WTC11 (cell line): ENCODE data around the gene PUM1. TPM values are rescaled to one million over a fixed set of nuclear protein-coding genes. Genes with fewer than 3 reads are reported as not detected.
A peak's percentile ranks its signal among the peaks of the same experiment; 100 is the strongest.

Experiments used
- ATAC-seq: fragments of 200-7000 bp; cut with Tn5 transposase; 2 replicates; pipeline ENCODE4 v1.10.0; 2021; ENCODE audit warnings: mild to moderate bottlenecking, moderate library complexity
- CTCF ChIA-PET: fragments of 300-600 bp; sonication (Branson Sonifier 250); formaldehyde crosslinking; loops from one replicate; lab custom pipeline; 2021; ENCODE audit warnings: antibody characterized with exemption; lab: Charles Lee
- POLR2A ChIA-PET: fragments of 350-600 bp; sonication (Branson Sonifier 250); formaldehyde crosslinking; loops from one replicate; lab custom pipeline; 2021; ENCODE audit warnings: antibody characterized with exemption; lab: Charles Lee
- DNase-seq: peaks from one replicate; pipeline ENCODE4 v3.0.0; 2021; ENCODE audit warnings: low spot score
- H3K27ac Mint-ChIP-seq: 2 replicates; pipeline ENCODE4 v1.8.0; 2021; ENCODE audit warnings: mixed read lengths
- H3K27me3 Mint-ChIP-seq: 2 replicates; pipeline ENCODE4 v1.8.0; 2021; ENCODE audit warnings: low read depth, mild to moderate bottlenecking, moderate library complexity, mixed read lengths
- H3K36me3 Mint-ChIP-seq: 2 replicates; pipeline ENCODE4 v1.8.0; 2021; ENCODE audit warnings: mixed read lengths
- H3K4me1 Mint-ChIP-seq: 2 replicates; pipeline ENCODE4 v1.8.0; 2022; ENCODE audit warnings: mixed read lengths
- H3K4me3 Mint-ChIP-seq: 2 replicates; pipeline ENCODE4 v1.8.0; 2021; ENCODE audit warnings: mild to moderate bottlenecking, moderate library complexity, mixed read lengths
- H3K9me3 Mint-ChIP-seq: 2 replicates; pipeline ENCODE4 v1.8.0; 2021; ENCODE audit warnings: mixed read lengths
- AFF4 ChIP-seq: sonication (generic); formaldehyde crosslinking; IDR thresholded peaks from 2 replicates; pipeline ENCODE4 v1.8.1; 2023; ENCODE audit warnings: mild to moderate bottlenecking, missing genetic modification reagents, borderline replicate concordance
- E2F4 ChIP-seq: sonication (generic); formaldehyde crosslinking; IDR thresholded peaks from 2 replicates; pipeline ENCODE4 v1.8.1; 2022; ENCODE audit warnings: low read depth, mild to moderate bottlenecking, moderate library complexity, missing genetic modification reagents, borderline replicate concordance
- ETV6 ChIP-seq: sonication (generic); formaldehyde crosslinking; IDR thresholded peaks from 2 replicates; pipeline ENCODE4 v1.8.1; 2022; ENCODE audit warnings: mild to moderate bottlenecking, missing genetic modification reagents
- GTF2I ChIP-seq: fragments of 250-450 bp; sonication (Bioruptor Pico); conservative IDR thresholded peaks from 2 replicates; pipeline ENCODE4 v1.4.0; 2021; ENCODE audit warnings: mild to moderate bottlenecking
- MXD4 ChIP-seq: fragments of 250-450 bp; sonication (Bioruptor Pico); IDR thresholded peaks from 2 replicates; pipeline ENCODE4 v1.8.0; 2021; ENCODE audit warnings: mild to moderate bottlenecking, moderate library complexity, borderline replicate concordance
- OVOL2 ChIP-seq: fragments of 250-450 bp; sonication (Bioruptor Pico); IDR thresholded peaks from 2 replicates; pipeline ENCODE4 v1.9.0; 2021; ENCODE audit warnings: mild to moderate bottlenecking, borderline replicate concordance
- PRDM15 ChIP-seq: sonication (generic); formaldehyde crosslinking; IDR thresholded peaks from 2 replicates; pipeline ENCODE4 v1.8.0; 2022; ENCODE audit warnings: missing genetic modification reagents
- PREB ChIP-seq: sonication (generic); formaldehyde crosslinking; IDR thresholded peaks from 2 replicates; pipeline ENCODE4 v1.8.1; 2022; ENCODE audit warnings: mild to moderate bottlenecking, missing genetic modification reagents, moderate library complexity, borderline replicate concordance
- PRRX2 ChIP-seq: fragments of 250-450 bp; sonication (Bioruptor Pico); IDR thresholded peaks from 2 replicates; pipeline ENCODE4 v1.8.0; 2021; ENCODE audit warnings: mild to moderate bottlenecking
- TEAD1 ChIP-seq: sonication (generic); formaldehyde crosslinking; IDR thresholded peaks from 2 replicates; pipeline ENCODE4 v1.8.0; 2022; ENCODE audit warnings: mild to moderate bottlenecking, missing genetic modification reagents
- TEAD4 ChIP-seq: sonication (generic); formaldehyde crosslinking; IDR thresholded peaks from 2 replicates; pipeline ENCODE4 v1.8.0; 2022; ENCODE audit warnings: mild to moderate bottlenecking, missing genetic modification reagents
- TP53 ChIP-seq: sonication (generic); formaldehyde crosslinking; IDR thresholded peaks from 2 replicates; pipeline ENCODE4 v1.8.1; 2023; ENCODE audit warnings: mild to moderate bottlenecking, missing genetic modification reagents
- ZNF121 ChIP-seq: sonication (generic); formaldehyde crosslinking; IDR thresholded peaks from 2 replicates; pipeline ENCODE4 v1.8.0; 2023; ENCODE audit warnings: missing genetic modification reagents
- ZNF219 ChIP-seq: sonication (generic); formaldehyde crosslinking; IDR thresholded peaks from 2 replicates; pipeline ENCODE4 v1.8.0; 2023; ENCODE audit warnings: missing genetic modification reagents, mild to moderate bottlenecking, borderline replicate concordance
- ZNF416 ChIP-seq: fragments of 250-450 bp; sonication (Bioruptor Pico); IDR thresholded peaks from 2 replicates; pipeline ENCODE4 v1.9.0; 2021; ENCODE audit warnings: mild to moderate bottlenecking, inconsistent platforms
- total RNA-seq: library from RNA; stranded (reverse); gene quantifications from 3 replicates; pipeline ENCODE4 v1.2.3, GENCODE V29; 2021
- TF ChIP-seq, protein P1 (sequence below): fragments of 250-450 bp; sonication (Bioruptor Pico); IDR thresholded peaks from 2 replicates; pipeline ENCODE4 v1.9.0; 2021; ENCODE audit warnings: mild to moderate bottlenecking
- TF ChIP-seq, protein P2 (sequence below): sonication (generic); formaldehyde crosslinking; IDR thresholded peaks from 2 replicates; pipeline ENCODE4 v1.8.1; 2023; ENCODE audit warnings: mild to moderate bottlenecking, missing genetic modification reagents, moderate library complexity
- TF ChIP-seq, protein P3 (sequence below): sonication (generic); formaldehyde crosslinking; IDR thresholded peaks from 2 replicates; pipeline ENCODE4 v1.8.1; 2023; ENCODE audit warnings: mild to moderate bottlenecking, moderate library complexity, missing genetic modification reagents

Gene PUM1
- total RNA-seq, 1 experiment from 2014 or later = 147 TPM

DNA sequence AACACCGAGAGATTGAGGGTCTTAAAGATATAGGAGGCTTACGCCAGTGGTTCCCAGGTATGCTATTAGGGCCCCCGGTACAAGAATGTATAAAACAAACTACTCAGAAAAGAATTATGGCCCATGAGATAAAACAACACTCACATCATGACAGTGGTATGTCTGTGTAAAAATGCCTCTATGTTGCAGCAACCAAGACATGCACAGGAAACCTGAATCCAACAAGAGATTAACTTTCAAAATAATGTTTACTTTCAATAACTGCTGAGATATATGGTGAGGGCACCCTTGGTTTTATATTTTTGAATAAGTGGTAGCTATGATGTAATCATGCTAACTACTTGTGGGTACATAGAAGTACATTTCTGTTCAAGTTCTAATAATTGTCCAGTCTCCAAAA lies 74.9 kb downstream of the PUM1 start:
- ChIA-PET POLR2A (no interaction called here), CTCF (no interaction called here)
- no peaks in the 10 kb centered on the region for H3K27me3 Mint-ChIP-seq
- no peak for DNase-seq
- H3K4me1 Mint-ChIP-seq = peaks cover 52% of the 10 kb centered on the region
- peak overlapping the region; percentile 34; the same call in 1 of the 2 replicates for H3K27ac Mint-ChIP-seq
- H3K4me3 Mint-ChIP-seq = no peak overlapping the region
- no peak for ATAC-seq
- H3K9me3 Mint-ChIP-seq = no peaks in the 10 kb centered on the region
- TF ChIP-seq OVOL2 (CRISPR knock-in tag) = no peak
- no peak for TF ChIP-seq PRRX2 (CRISPR knock-in tag)
- no peak for TF ChIP-seq MXD4 (CRISPR knock-in tag)
- TF ChIP-seq TEAD1 (CRISPR knock-in tag) = no peak
- H3K36me3 Mint-ChIP-seq = peaks cover 29% of the 10 kb centered on the region

DNA sequence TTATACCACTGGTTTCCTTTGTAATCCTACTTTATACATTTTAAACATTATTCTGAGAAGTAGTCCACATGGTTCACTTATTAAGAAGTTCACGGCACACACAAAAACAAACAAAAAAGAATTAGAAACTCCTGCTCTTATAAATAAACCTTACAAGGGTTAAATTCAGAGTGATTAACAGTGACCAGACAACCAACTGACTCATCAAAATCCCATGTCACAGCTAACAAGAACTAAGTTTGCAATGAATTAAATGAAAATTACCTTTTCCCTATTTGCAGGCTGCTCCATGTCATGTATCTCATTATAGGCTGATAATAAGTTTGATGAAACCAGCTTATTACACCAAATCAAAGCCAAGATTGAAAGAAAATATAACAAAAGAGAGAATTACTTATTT lies 77.5 kb downstream of the PUM1 start:
- H3K27ac Mint-ChIP-seq = 0 out of 2 replicates have a peak overlapping the region, but pooled peaks have one; percentile 39
- H3K9me3 Mint-ChIP-seq = no peaks in the 10 kb centered on the region
- no peaks in the 10 kb centered on the region for H3K27me3 Mint-ChIP-seq
- no peak for ATAC-seq
- no peak overlapping the region for H3K4me3 Mint-ChIP-seq
- TF ChIP-seq PRDM15 (CRISPR knock-in tag) (no peak), ETV6 (CRISPR knock-in tag) (no peak), ZNF219 (CRISPR knock-in tag) (no peak), ZNF121 (CRISPR knock-in tag) (no peak), E2F4 (no peak), GTF2I (CRISPR knock-in tag) (no peak), TP53 (CRISPR knock-in tag) (no peak), ZNF416 (no peak)
- TF ChIP-seq, protein P1, sequence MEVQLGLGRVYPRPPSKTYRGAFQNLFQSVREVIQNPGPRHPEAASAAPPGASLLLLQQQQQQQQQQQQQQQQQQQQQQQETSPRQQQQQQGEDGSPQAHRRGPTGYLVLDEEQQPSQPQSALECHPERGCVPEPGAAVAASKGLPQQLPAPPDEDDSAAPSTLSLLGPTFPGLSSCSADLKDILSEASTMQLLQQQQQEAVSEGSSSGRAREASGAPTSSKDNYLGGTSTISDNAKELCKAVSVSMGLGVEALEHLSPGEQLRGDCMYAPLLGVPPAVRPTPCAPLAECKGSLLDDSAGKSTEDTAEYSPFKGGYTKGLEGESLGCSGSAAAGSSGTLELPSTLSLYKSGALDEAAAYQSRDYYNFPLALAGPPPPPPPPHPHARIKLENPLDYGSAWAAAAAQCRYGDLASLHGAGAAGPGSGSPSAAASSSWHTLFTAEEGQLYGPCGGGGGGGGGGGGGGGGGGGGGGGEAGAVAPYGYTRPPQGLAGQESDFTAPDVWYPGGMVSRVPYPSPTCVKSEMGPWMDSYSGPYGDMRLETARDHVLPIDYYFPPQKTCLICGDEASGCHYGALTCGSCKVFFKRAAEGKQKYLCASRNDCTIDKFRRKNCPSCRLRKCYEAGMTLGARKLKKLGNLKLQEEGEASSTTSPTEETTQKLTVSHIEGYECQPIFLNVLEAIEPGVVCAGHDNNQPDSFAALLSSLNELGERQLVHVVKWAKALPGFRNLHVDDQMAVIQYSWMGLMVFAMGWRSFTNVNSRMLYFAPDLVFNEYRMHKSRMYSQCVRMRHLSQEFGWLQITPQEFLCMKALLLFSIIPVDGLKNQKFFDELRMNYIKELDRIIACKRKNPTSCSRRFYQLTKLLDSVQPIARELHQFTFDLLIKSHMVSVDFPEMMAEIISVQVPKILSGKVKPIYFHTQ = no peak
- TF ChIP-seq, protein P2, sequence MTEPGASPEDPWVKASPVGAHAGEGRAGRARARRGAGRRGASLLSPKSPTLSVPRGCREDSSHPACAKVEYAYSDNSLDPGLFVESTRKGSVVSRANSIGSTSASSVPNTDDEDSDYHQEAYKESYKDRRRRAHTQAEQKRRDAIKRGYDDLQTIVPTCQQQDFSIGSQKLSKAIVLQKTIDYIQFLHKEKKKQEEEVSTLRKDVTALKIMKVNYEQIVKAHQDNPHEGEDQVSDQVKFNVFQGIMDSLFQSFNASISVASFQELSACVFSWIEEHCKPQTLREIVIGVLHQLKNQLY (CRISPR knock-in tag) = no peak
- TF ChIP-seq, all 79 proteins: peak for 0
- CTCF ChIA-PET = no interaction called here
- no peak for DNase-seq
- Mint-ChIP-seq H3K4me1 (peaks cover 55% of the 10 kb centered on the region), H3K36me3 (peaks cover 21% of the 10 kb centered on the region)
- POLR2A ChIA-PET = no interaction called here

GRCh38 chr1:30986755-30987154 lies 78.8 kb downstream of the PUM1 start:
- Mint-ChIP-seq H3K4me1 (peaks cover 45% of the 10 kb centered on the region), H3K36me3 (peaks cover 19% of the 10 kb centered on the region), H3K27ac (peak overlapping the region; percentile 68; the same call in 1 of the 2 replicates), H3K9me3 (no peaks in the 10 kb centered on the region), H3K4me3 (no peak overlapping the region), H3K27me3 (no peaks in the 10 kb centered on the region)
- DNase-seq (no peak), ATAC-seq (no peak)
- CTCF ChIA-PET = interaction anchor here (1.2 kb wide), 1 partner anchor 182 kb away, joined by 3 read pairs; no protein-coding TSS in a partner anchor
- POLR2A ChIA-PET = interaction anchor here (0.5 kb wide), 1 partner anchor 11 kb away, joined by 3 read pairs; no protein-coding TSS in a partner anchor
- TF ChIP-seq AFF4 (CRISPR knock-in tag) = no peak
- TF ChIP-seq, protein P3, sequence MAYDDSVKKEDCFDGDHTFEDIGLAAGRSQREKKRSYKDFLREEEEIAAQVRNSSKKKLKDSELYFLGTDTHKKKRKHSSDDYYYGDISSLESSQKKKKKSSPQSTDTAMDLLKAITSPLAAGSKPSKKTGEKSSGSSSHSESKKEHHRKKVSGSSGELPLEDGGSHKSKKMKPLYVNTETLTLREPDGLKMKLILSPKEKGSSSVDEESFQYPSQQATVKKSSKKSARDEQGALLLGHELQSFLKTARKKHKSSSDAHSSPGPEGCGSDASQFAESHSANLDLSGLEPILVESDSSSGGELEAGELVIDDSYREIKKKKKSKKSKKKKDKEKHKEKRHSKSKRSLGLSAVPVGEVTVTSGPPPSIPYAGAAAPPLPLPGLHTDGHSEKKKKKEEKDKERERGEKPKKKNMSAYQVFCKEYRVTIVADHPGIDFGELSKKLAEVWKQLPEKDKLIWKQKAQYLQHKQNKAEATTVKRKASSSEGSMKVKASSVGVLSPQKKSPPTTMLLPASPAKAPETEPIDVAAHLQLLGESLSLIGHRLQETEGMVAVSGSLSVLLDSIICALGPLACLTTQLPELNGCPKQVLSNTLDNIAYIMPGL (CRISPR knock-in tag) = no peak
- TF ChIP-seq PREB = no peak
- TF ChIP-seq TEAD4 (CRISPR knock-in tag) = no peak
